Rectal smooth muscle tissue (tissue), 1 donor: Measurements from ENCODE around the gene IPO5.
"Not testable (repeated sequence)": the region's sequence is repeated elsewhere in the genome, so short reads cannot be mapped to it uniquely, and the experiment has no call there.

Source experiments
- H3K27ac ChIP-seq: one replicate; pipeline ENCODE4 v1.7.0; 2013; ENCODE audit warnings: low read depth, low read length, inconsistent platforms
- H3K27me3 ChIP-seq: one replicate; pipeline ENCODE4 v1.7.0; 2013; ENCODE audit warnings: low read length; ENCODE audit not compliant: control insufficient read depth, insufficient read depth
- H3K36me3 ChIP-seq: one replicate; pipeline ENCODE4 v1.7.0; 2013; ENCODE audit warnings: low read length; ENCODE audit not compliant: control insufficient read depth, insufficient read depth
- H3K4me1 ChIP-seq: one replicate; pipeline ENCODE4 v1.7.0; 2013; ENCODE audit warnings: low read length; ENCODE audit not compliant: control insufficient read depth, insufficient read depth
- H3K4me3 ChIP-seq: one replicate; pipeline ENCODE4 v1.7.0; 2013; ENCODE audit warnings: low read length
- H3K9ac ChIP-seq: one replicate; pipeline ENCODE4 v1.7.0; 2013; ENCODE audit warnings: low read length

IPO5 gene

GRCh38 chr13:97934590-97934989 lies 18.9 kb upstream of the IPO5 start:
- Histone ChIP-seq H3K27me3 (no peaks in the 10 kb centered on the region), H3K4me3 (no peak overlapping the region), H3K27ac (no peak overlapping the region), H3K4me1 (no peaks in the 10 kb centered on the region), H3K9ac (no peak overlapping the region), H3K36me3 (no peaks in the 10 kb centered on the region)

GRCh38 chr13:97935071-97935470 lies 18.4 kb upstream of the IPO5 start:
- Histone ChIP-seq H3K27ac (no peak overlapping the region), H3K27me3 (no peaks in the 10 kb centered on the region), H3K4me1 (no peaks in the 10 kb centered on the region), H3K9ac (no peak overlapping the region), H3K36me3 (no peaks in the 10 kb centered on the region), H3K4me3 (no peak overlapping the region)

GRCh38 chr13:97936036-97936435 lies 17.4 kb upstream of the IPO5 start:
- Histone ChIP-seq H3K27me3 (no peaks in the 10 kb centered on the region), H3K4me1 (no peaks in the 10 kb centered on the region), H3K9ac (no peak overlapping the region), H3K27ac (no peak overlapping the region), H3K4me3 (no peak overlapping the region), H3K36me3 (no peaks in the 10 kb centered on the region)

DNA sequence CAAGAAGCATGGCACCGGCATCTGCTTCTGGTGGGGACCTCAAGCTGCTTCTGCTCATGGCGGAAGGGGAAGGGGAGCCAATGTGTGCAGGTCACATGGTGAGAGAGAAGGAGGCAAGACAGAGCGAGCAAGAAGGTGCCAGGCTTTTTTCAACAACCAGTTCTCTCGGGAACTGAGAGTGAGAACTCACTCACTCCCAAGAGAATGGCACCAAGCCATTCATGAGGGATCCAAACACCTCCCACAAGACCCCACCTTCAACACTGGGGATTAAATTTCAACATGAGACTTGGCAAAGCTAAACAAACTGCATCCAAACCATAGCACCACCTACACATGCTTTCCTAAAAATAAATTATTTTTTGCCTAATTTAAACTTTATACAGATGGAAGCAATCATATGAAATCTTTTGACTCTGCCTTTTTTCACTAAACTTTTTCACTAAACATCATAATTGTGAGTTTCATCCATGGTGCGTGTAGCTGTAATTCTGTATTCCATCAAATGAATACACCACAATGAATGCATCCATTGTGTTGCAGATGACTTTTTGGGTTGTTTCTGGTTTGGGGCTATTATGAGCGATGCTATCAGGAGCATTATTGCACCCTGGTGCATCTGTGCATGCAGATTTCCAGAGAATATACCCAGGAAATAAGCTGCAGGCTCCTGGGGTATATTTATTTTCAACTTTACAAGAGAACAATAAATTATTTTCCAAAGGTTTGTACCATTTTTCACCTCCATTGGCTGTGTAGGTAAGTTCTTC lies 14.6 kb upstream of the IPO5 start:
- no peak overlapping the region for H3K27ac ChIP-seq
- no peak overlapping the region for H3K4me3 ChIP-seq
- H3K36me3 ChIP-seq, result no peaks in the 10 kb centered on the region
- no peaks in the 10 kb centered on the region for H3K27me3 ChIP-seq
- no peak overlapping the region for H3K9ac ChIP-seq
- H3K4me1 ChIP-seq, result no peaks in the 10 kb centered on the region

GRCh38 chr13:97944396-97945029 lies 9.0 kb upstream of the IPO5 start:
- Histone ChIP-seq H3K36me3 (no peaks in the 10 kb centered on the region), H3K9ac (no peak overlapping the region)

GRCh38 chr13:97945342-97945741 lies 8.1 kb upstream of the IPO5 start:
- H3K4me3 ChIP-seq, result no peak overlapping the region
- H3K4me1 ChIP-seq, result no peaks in the 10 kb centered on the region
- H3K27me3 ChIP-seq, result no peaks in the 10 kb centered on the region
- no peaks in the 10 kb centered on the region for H3K36me3 ChIP-seq
- H3K27ac ChIP-seq, result no peak overlapping the region
- no peak overlapping the region for H3K9ac ChIP-seq

More at GRCh38 chr13:97944396-97945029, 9.0 kb upstream of the IPO5 start:
- Histone ChIP-seq H3K27me3 (no peaks in the 10 kb centered on the region), H3K4me1 (no peaks in the 10 kb centered on the region), H3K4me3 (no peak overlapping the region), H3K27ac (no peak overlapping the region)

DNA sequence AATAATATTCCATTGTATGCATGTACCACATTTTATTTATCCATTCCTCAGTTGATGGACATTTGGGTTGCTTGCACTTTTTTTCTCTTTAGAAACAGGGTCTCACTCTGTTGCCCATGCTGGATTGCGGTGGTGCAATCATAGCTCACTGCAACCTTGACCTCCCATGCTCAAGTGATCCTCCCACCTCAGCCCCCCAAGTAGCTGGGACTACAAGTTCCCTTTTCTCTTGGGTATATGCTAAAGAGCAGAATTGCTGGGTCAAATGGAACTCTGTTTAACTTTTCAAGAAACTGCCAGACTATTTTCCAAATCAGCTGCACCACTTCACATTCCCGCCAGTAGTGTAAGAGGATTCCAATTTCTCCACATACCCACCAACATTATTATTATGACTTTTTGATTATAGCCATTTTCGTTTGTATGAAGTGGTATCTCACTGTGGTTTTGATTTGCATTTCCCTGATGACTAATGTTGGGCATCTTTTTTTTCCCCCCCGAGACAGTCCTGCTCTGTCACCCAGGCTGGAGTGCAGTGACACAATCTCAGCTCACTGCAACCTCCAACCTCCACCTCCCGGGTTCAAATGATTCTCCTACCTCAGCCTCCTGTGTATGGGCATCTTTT lies 7.6 kb upstream of the IPO5 start:
- H3K27me3 ChIP-seq, result no peaks in the 10 kb centered on the region
- H3K36me3 ChIP-seq, result no peaks in the 10 kb centered on the region
- H3K4me3 ChIP-seq, result no peak overlapping the region
- no peak overlapping the region for H3K27ac ChIP-seq
- H3K9ac ChIP-seq, result no peak overlapping the region
- H3K4me1 ChIP-seq, result no peaks in the 10 kb centered on the region

DNA sequence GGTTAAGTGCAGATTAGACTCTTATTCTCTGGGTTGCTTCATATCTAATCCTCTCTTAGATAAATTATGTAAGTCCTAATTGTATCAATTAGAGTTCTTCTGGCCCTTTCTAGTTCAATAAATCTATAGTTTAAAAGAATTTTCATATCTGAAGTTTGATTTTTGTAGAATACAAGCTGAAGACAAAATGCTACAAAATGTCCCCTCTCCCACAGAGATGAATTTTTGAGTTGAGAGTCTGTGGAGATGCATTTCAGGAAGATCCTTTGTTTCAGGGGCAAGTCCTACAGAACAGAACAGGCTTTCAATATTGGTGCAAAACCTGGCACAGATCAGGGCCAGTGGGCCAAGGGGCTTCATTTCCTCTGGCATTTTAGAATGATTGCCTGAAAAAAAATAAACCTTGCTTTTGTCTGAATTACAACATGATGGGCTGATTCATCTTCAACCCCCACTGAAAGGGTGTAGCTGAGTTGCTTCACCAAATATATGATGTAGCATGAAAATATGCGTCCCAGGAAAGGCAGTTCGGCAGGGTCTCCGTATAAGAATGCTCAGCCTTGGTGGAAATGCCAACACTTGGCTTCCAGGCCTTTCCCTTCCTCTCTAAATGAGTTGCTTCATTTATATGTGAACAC lies 6.4 kb upstream of the IPO5 start:
- Histone ChIP-seq H3K36me3 (no peaks in the 10 kb centered on the region), H3K27me3 (no peaks in the 10 kb centered on the region), H3K4me1 (no peaks in the 10 kb centered on the region), H3K9ac (no peak overlapping the region), H3K27ac (no peak overlapping the region), H3K4me3 (no peak overlapping the region)

- H3K4me1 ChIP-seq, result no peaks in the 10 kb centered on the region
- no peak overlapping the region for H3K27ac ChIP-seq
Observed at GRCh38 chr13:97948041-97948440, 5.4 kb upstream of the IPO5 start.

GRCh38 chr13:97949316-97949715 lies 4.2 kb upstream of the IPO5 start:
- not testable (repeated sequence) for H3K4me3 ChIP-seq, H3K27me3 ChIP-seq, H3K36me3 ChIP-seq, H3K9ac ChIP-seq, H3K4me1 ChIP-seq, H3K27ac ChIP-seq

More at GRCh38 chr13:97948041-97948440, 5.4 kb upstream of the IPO5 start:
- Histone ChIP-seq H3K36me3 (no peaks in the 10 kb centered on the region), H3K27me3 (no peaks in the 10 kb centered on the region), H3K9ac (no peak overlapping the region), H3K4me3 (no peak overlapping the region)

- Histone ChIP-seq H3K9ac (no peak overlapping the region), H3K4me3 (no peak overlapping the region), H3K36me3 (no peaks in the 10 kb centered on the region), H3K4me1 (no peaks in the 10 kb centered on the region), H3K27ac (no peak overlapping the region), H3K27me3 (no peaks in the 10 kb centered on the region)
Observed at GRCh38 chr13:97951376-97951775, 2.1 kb upstream of the IPO5 start.

- not testable (repeated sequence) for H3K36me3 ChIP-seq, H3K4me1 ChIP-seq, H3K27me3 ChIP-seq, H3K27ac ChIP-seq, H3K4me3 ChIP-seq, H3K9ac ChIP-seq
Observed at GRCh38 chr13:97952831-97953230, 644 bp upstream of the IPO5 start.
